HepG2 (cell line): ENCODE measurements around the gene DLG2. TPM values are rescaled to one million over a fixed set of nuclear protein-coding genes. Genes with fewer than 3 reads are reported as not detected.

Experiments
- ATAC-seq: fragments of 200-7000 bp; cut with Tn5 transposase; 3 replicates; pipeline ENCODE4 v1.9.1; 2020; ENCODE audit warnings: mild to moderate bottlenecking, moderate library complexity
- BruUV-seq: library from RNA; stranded (reverse); fragments of 400-500 nt; replicated peaks from 2 replicates; lab custom pipeline; 2021; lab: Mats Ljungman, UMichigan
- CTCF ChIA-PET: fragments of 300-600 bp; formaldehyde crosslinking; extraction: SDS; loops from one replicate; lab custom pipeline; 2021; ENCODE audit warnings: low total read pairs, inconsistent platforms, low intra/inter-chr PET ratio; lab: Yijun Ruan, JAX
- POLR2A ChIA-PET: fragments of 350-600 bp; sonication (Branson Sonifier 250); formaldehyde crosslinking; loops from one replicate; lab custom pipeline; 2020; ENCODE audit warnings: antibody characterized with exemption, inconsistent platforms; lab: Yijun Ruan, JAX
- DNase-seq: peaks from one replicate; pipeline ENCODE4 v3.0.0-alpha.2; 2015; ENCODE audit warnings: low spot score
- FAIRE-seq: peaks from 3 replicates; lab custom pipeline; 2011; peaks lifted over from hg19 to GRCh38; lab: Jason Lieb, UNC
- H2AFZ ChIP-seq: one replicate; pipeline ENCODE4 v1.6.1; 2011; ENCODE audit warnings: low read length, inconsistent platforms
- H3K27ac ChIP-seq: fragments of 300-600 bp; 3 replicates; pipeline ENCODE4 v1.8.0; 2011; ENCODE audit warnings: mixed run types, mild to moderate bottlenecking, mixed read lengths, low read length, inconsistent platforms; ENCODE audit not compliant: insufficient read depth; ENCODE audit errors: extremely low read length
- H3K27me3 ChIP-seq, 2 experiments: fragments of 200-600 bp in 1 of 2; 2 replicates in 1 of 2; 3 replicates in 1 of 2; pipeline versions ENCODE4 v1.6.0 to v1.8.0; 2011; ENCODE audit warnings: low read length in 2 of 2, mild to moderate bottlenecking in 2 of 2, moderate library complexity in 2 of 2, inconsistent platforms in 1 of 2; ENCODE audit not compliant: insufficient read depth in 2 of 2, control insufficient read depth in 1 of 2
- H3K36me3 ChIP-seq, 2 experiments: fragments of 200-600 bp in 1 of 2; replicated peaks in 1 of 2; 2 replicates in 1 of 2; 3 replicates in 1 of 2; pipeline versions ENCODE4 v1.5.1 to v1.8.0; 2011; ENCODE audit warnings: low read length in 2 of 2, inconsistent platforms in 1 of 2; ENCODE audit not compliant: insufficient read depth in 2 of 2, control insufficient read depth in 1 of 2
- H3K4me1 ChIP-seq: 2 replicates; pipeline ENCODE4 v1.5.1; 2012; ENCODE audit warnings: low read length, inconsistent platforms; ENCODE audit not compliant: insufficient read depth
- H3K4me2 ChIP-seq: 2 replicates; pipeline ENCODE4 v1.6.0; 2011; ENCODE audit warnings: low read depth, low read length, inconsistent platforms
- H3K4me3 ChIP-seq, 3 experiments: fragments of 200-600 bp in 1 of 3; sonication (generic), shearing (Covaris generic) in 1 of 3; replicated peaks in 1 of 3; 2 replicates each; pipeline ENCODE4 v1.5.1; 2011 to 2016; ENCODE audit warnings: low read length in 3 of 3, inconsistent platforms in 2 of 3, low read depth in 2 of 3, mild to moderate bottlenecking in 2 of 3, control low read depth in 1 of 3, mixed read lengths in 1 of 3; ENCODE audit not compliant: insufficient read depth in 1 of 3
- H3K79me2 ChIP-seq: one replicate; pipeline ENCODE4 v1.6.1; 2011; ENCODE audit warnings: low read length, inconsistent platforms; ENCODE audit not compliant: insufficient read depth
- H3K9ac ChIP-seq: 2 replicates; pipeline ENCODE4 v1.6.0; 2011; ENCODE audit warnings: mild to moderate bottlenecking, low read depth, low read length, inconsistent platforms; ENCODE audit not compliant: insufficient read depth
- H3K9me3 ChIP-seq: 2 replicates; pipeline ENCODE4 v1.5.1; 2012; ENCODE audit warnings: mild to moderate bottlenecking, low read length
- H4K20me1 ChIP-seq: 2 replicates; pipeline ENCODE4 v1.6.0; 2011; ENCODE audit warnings: inconsistent platforms, mild to moderate bottlenecking, low read length, moderate library complexity; ENCODE audit not compliant: insufficient read depth
- CTCF ChIP-seq: sonication (generic); formaldehyde crosslinking; IDR thresholded peaks from 2 replicates; pipeline ENCODE4 v1.5.0; 2020; ENCODE audit warnings: mild to moderate bottlenecking, missing genetic modification reagents, moderate library complexity
- HHEX ChIP-seq: IDR thresholded peaks from 2 replicates; pipeline ENCODE4 v1.6.1; 2016; ENCODE audit warnings: control low read depth
- RFX5 ChIP-seq: IDR thresholded peaks from 2 replicates; pipeline ENCODE4 v1.6.1; 2011; ENCODE audit warnings: low read depth, low read length, improper control_type of control experiment
- STAG1 ChIP-seq: sonication (generic); formaldehyde crosslinking; IDR thresholded peaks from 2 replicates; pipeline ENCODE4 v1.4.0; 2020; ENCODE audit warnings: missing genetic modification reagents
- ZNF44 ChIP-seq: sonication (generic); formaldehyde crosslinking; IDR thresholded peaks from 2 replicates; pipeline ENCODE4 v1.5.1; 2020; ENCODE audit warnings: mild to moderate bottlenecking, missing genetic modification reagents
- WGBS: methylation state at CpG from one replicate; pipeline ENCODE4 v1.1.6; 2017; ENCODE audit warnings: low lambda C conversion rate; 5-methylcytosine and 5-hydroxymethylcytosine counted together
- in situ Hi-C: cut with HindIII; loops from 2 replicates; pipeline ENCODE4 v1.10.0; 2017; ENCODE audit warnings: low pct_unique_long_range_greater_than_20kb; ENCODE audit not compliant: extremely low pct_ligation_motif_present
- intact Hi-C: fragments of 100-400 bp; cut with micrococcal nuclease; formaldehyde crosslinking; loops from one replicate; pipeline ENCODE4 v1.10.0; 2022; ENCODE audit not compliant: unreplicated experiment
- polyA plus RNA-seq, 8 experiments: library from polyadenylated mRNA; depleted of rRNA in 3 of 8; stranded (reverse) in 7 of 8; unstranded in 1 of 8; fragments of >200 nt; fragmentation: Illumina TruSeq in 4 of 8; extraction: Trizol in 4 of 8; gene quantifications; 2 replicates each; pipeline versions ENCODE4 v1.2.1 to v1.2.3, GENCODE V29; 2011 to 2016; ENCODE audit warnings: low read depth in 4 of 8, missing spikeins in 1 of 8, mixed read lengths in 1 of 8; ENCODE audit not compliant: insufficient read depth in 1 of 8
- total RNA-seq, 5 experiments: library from RNA; depleted of rRNA; stranded (reverse); fragments of >200 nt; fragmentation: Illumina TruSeq; extraction: Trizol; gene quantifications; 2 replicates each; pipeline ENCODE4 v1.2.3, GENCODE V29; 2016; ENCODE audit warnings: low read depth in 1 of 5

The DLG2 gene
- total and polyA plus RNA-seq, 2 of the 13 experiments (the other 11 are each of a cell fraction or from before 2014, with no cell fraction given) = 0.46 to 1.0 TPM

GRCh38 chr11:84543367-84544159, 1083.6 kb downstream of the DLG2 start:
- Histone ChIP-seq H3K4me1 (no peaks in the 10 kb centered on the region), H3K4me3 (no peak overlapping the region), H2AFZ (no peak overlapping the region), H3K27ac (no peak overlapping the region), H4K20me1 (no peaks in the 10 kb centered on the region), H3K4me2 (no peak overlapping the region), H3K79me2 (no peaks in the 10 kb centered on the region), H3K27me3 (no peaks in the 10 kb centered on the region), H3K9ac (no peak overlapping the region), H3K9me3 (no peaks in the 10 kb centered on the region), H3K36me3 (no peaks in the 10 kb centered on the region)
- no TSS peak for BruUV-seq
- FAIRE-seq (no peak), ATAC-seq (peak; percentile 47; the same call in 2 of the 3 replicates), DNase-seq (no peak)
- intact Hi-C loops = no loop called here
- TF ChIP-seq RFX5 (no peak), STAG1 (CRISPR knock-in tag) (peak; percentile 26; the same call in 1 of the 2 replicates), ZNF44 (CRISPR knock-in tag) (no peak), CTCF (peak; percentile 29; the same call in 1 of the 2 replicates)
- 8% methylated on average over 5 of the region's 5 CpGs for WGBS
- in situ Hi-C loops = loop anchor here (25.0 kb wide), 1 partner anchor 706 kb away; no protein-coding TSS in a partner anchor
- ChIA-PET POLR2A (no interaction called here), CTCF (no interaction called here)

GRCh38 chr11:84541731-84542340, 1085.3 kb downstream of the DLG2 start:
- no peaks in the 10 kb centered on the region for H3K27me3 ChIP-seq
- TF ChIP-seq HHEX (CRISPR knock-in tag) = no peak
- TF ChIP-seq, all 625 proteins: peak for 0
- no peaks in the 10 kb centered on the region for H3K36me3 ChIP-seq
- FAIRE-seq (no peak), DNase-seq (no peak), ATAC-seq (no peak)
- H3K9me3 ChIP-seq = no peaks in the 10 kb centered on the region
- H3K27ac ChIP-seq = no peak overlapping the region
- H4K20me1 ChIP-seq = no peaks in the 10 kb centered on the region
- WGBS = 26% methylated on average over 4 of the region's 4 CpGs
- intact Hi-C loops (no loop called here), in situ Hi-C loops (loop anchor here (25.0 kb wide), 1 partner anchor 705 kb away; no protein-coding TSS in a partner anchor)
- ChIA-PET POLR2A (no interaction called here), CTCF (no interaction called here)
- H3K4me1 ChIP-seq = no peaks in the 10 kb centered on the region
- H3K9ac ChIP-seq = no peak overlapping the region
- no peak overlapping the region for H2AFZ ChIP-seq
- no peak overlapping the region for H3K4me3 ChIP-seq
- H3K79me2 ChIP-seq = no peaks in the 10 kb centered on the region
- no peak overlapping the region for H3K4me2 ChIP-seq
- BruUV-seq = no TSS peak
